NCI-H2196 (cell line): Measurements from ENCODE around the gene JOSD2.
A peak's percentile ranks its signal among the peaks of the same experiment; 100 is the strongest.

Experiments used
- DNase-seq: peaks from one replicate; lab custom pipeline; 2025; ENCODE audit not compliant: unreplicated experiment; lab: John Stamatoyannopoulos, UW

The JOSD2 gene

GRCh38 chr19:50511069-50511822 is at the start of gene JOSD2:
TSS of gene JOSD2 (minus strand) at chr19:50511191. CDS start at chr19:50510431, 760 bp downstream.
- peak; percentile 99 for DNase-seq

DNA sequence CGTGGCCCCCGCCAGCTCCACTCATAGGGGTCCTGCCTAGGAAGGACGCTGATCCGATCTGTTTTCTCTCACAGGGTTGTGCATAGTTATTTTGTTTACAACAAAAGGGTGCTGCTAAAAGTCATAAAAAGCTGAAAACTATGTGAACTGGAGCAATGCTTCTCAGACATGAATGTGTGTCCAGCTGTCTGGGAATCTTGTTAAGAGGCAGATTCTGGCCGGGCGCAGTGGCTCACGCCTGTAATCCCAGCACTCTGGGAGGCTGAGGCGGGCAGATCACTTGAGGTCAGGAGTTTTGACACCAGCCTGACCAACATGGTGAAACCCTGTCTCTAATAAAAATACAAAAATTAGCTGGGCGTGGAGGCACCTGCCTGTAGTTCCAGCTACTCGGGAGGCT is 48.6 kb upstream of the JOSD2 start:
- DNase-seq = no peak

DNA sequence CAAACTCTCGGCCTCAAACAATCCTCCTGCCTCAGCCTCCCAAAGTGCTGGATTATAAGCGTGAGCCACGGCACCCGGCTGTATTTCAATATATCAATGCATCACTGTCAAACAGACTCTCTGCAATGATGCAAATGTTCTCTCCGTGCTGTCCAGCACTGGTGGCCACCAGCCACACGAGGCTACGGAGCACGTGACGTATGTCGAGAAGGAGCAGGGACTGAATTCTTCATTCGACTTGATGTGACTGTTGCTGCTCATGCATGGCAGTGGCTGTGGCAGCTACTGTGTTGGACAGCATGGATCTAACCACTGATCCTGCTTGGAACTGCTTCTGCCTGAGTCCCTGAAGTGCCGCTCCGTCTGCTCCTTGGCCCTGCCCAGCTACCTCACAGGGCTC is 47.5 kb upstream of the JOSD2 start:
- no peak for DNase-seq

GRCh38 chr19:50558039-50558438 is 47.0 kb upstream of the JOSD2 start:
- no peak for DNase-seq

- DNase-seq = no peak
Observed at GRCh38 chr19:50557009-50557613, 46.1 kb upstream of the JOSD2 start.

GRCh38 chr19:50556282-50557008 is 45.5 kb upstream of the JOSD2 start:
- DNase-seq = peak; percentile 91

DNA sequence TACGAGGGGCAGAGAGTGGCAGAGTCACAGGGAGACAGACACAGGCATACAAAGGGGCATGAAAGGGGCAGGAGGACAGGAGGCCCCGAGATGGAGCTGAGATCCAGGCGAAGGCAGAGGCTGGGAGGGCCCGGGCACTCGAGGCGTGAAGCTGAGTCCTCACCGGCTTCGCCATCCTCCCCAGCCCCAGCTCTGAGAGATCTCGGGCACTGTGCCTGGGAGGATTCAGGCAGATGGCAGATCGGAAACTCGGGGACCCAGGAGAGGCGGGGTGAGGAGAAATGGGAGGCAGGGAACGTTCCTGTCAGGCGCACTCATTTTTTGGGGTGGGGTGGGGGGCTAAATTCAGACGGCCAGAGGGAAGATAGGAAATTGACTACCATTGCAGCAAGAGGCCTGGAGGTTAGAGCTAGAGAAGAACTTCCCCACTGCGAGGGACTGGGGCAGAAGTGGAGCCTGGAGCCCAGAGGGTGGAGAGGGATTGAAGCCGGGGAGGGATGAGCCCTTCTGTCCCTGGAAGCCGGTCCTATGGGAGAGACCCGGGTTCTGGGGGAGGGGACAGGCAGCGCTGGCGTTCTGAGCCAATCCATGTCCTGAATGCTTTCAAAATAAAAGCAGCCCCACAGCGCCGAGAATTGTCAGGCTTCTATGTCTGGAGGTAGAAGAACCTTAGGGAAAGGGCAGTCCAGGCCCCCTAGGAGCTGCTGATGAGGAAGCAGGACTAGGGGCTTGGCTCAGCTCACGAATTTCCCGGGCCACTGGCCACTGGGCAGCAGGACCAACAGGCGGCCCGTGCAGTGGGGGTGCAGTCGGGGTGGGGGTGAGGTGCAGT is 44.7 kb upstream of the JOSD2 start:
- peak; percentile 24 for DNase-seq

DNA sequence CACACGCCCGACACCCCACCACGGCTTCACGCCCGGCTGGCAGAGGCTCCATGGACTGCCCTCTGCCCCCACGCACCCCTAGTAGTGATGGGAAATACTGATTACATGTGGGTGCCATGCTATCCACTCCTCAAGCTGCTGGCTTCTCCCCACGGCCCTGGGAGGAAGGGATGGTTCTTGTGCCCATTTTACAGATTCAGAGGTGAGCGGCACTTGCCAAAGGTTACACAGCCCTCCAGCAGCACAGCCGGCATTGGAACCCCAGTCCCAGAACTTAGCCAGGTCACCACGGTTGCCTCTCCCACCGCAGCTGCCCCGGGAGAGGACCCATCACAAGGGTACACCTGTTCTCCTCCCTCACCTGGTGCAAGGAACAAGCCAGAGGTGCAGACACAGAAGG is 44.0 kb upstream of the JOSD2 start:
- no peak for DNase-seq

GRCh38 chr19:50554212-50554611 is 43.2 kb upstream of the JOSD2 start:
- DNase-seq = no peak

GRCh38 chr19:50553134-50553703 is 42.2 kb upstream of the JOSD2 start:
- no peak for DNase-seq

GRCh38 chr19:50552540-50552939 is 41.5 kb upstream of the JOSD2 start:
- DNase-seq = no peak

- DNase-seq = no peak
Observed at GRCh38 chr19:50551715-50552187, 40.8 kb upstream of the JOSD2 start.

GRCh38 chr19:50551034-50551714 is 40.2 kb upstream of the JOSD2 start:
- no peak for DNase-seq

DNA sequence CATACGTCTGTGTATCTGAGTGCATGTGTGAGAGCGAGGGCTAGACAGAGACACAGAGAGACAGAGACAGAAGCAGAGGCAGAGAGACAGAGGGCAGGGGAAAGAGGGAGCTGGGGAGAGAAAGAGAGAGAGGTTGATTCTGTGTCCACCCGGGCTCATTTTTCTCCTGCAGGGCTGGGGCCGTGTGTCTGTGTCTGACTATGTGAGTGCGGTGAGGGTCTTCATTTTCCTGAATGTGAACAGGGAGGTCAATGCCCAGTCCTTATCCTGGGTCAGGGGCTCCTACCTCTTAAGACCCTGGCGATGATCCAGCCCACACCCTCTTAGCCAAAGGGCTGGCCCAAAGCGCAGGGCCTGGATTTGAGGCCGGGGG is 39.6 kb upstream of the JOSD2 start:
- no peak for DNase-seq

DNA sequence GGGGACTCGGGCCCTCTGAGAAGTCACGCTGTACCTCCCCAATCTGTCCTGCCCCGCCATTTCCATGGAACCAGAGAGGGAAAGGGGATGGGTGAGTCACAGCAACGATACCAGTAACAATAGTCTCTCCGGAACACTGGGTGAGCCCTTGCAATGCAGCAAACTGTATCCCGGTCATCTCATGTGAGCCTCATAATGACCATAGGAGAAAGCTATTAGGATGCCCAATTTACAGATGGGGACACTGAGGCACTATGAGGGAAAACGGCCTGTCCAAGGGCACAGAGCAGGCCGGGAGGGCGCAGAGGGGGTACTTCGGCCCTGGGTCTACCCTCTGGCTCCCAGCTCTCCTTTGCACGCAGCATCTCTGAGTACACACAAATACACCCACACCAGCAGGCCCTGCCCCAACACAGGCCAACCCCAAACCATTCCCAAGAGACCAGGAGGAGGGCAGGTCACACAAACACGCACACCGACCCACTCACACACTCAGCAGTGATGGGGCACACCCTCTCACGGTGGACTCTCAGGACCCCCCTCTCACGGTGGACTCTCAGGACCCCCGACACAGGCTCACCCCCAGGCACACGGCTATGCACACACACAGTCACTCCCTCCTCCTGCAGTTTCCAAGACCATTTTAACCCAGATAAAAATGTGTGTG is 39.1 kb upstream of the JOSD2 start:
- no peak for DNase-seq

DNA sequence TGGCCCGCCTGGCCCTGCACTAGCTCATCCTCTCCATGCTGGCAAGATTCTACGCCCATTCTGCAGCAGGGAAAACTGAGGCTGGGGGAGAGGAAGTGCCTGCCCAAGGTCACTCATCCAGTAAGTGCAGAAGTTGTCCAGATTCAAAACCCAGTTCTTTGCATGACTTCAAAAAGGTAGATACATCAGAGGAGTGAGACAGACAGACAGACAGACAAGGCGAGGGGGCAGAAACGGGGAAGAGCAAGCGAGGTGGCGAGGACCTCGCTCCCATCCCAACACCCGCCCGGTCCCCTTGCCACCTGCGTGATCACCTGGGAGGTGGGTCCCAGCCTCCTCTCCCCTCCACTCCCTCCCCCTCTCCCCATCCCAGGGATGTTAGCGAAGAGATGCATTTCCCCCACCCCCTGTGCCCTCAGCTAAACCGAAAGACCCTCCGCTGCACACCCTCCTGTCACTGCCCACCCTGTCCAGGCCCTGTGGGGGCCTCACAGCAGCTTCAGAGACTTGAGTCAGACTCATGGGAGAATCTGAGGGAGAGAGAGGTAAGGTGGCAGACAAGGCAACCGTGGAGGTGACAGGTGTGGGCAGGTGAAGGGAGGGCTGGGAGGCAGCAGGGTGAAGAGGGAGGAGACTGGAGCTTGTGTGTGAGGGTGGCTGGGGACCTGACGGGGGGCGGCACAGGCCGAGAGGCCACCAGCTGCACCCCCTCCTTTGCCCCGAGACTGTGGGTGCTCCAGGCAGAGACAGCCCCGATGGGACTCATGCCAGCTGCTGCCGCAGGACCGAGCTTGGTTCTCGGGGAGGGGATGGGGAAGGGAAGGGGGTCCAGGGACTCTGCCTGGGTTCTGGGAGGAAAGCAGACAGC is 38.3 kb upstream of the JOSD2 start:
- no peak for DNase-seq

GRCh38 chr19:50548191-50549058 is 37.4 kb upstream of the JOSD2 start:
- DNase-seq = no peak
